ENCODE results near the gene IRF7. TPM values are rescaled to one million over a fixed set of nuclear protein-coding genes. Genes with fewer than 3 reads are reported as not detected.
"Not testable (repeated sequence)": the region's sequence is repeated elsewhere in the genome, so short reads cannot be mapped to it uniquely, and the experiment has no call there.

Gene IRF7
- total RNA-seq, 3 donors from 2014 or later = 13.3 to 29.9 (median 27.9) TPM

DNA sequence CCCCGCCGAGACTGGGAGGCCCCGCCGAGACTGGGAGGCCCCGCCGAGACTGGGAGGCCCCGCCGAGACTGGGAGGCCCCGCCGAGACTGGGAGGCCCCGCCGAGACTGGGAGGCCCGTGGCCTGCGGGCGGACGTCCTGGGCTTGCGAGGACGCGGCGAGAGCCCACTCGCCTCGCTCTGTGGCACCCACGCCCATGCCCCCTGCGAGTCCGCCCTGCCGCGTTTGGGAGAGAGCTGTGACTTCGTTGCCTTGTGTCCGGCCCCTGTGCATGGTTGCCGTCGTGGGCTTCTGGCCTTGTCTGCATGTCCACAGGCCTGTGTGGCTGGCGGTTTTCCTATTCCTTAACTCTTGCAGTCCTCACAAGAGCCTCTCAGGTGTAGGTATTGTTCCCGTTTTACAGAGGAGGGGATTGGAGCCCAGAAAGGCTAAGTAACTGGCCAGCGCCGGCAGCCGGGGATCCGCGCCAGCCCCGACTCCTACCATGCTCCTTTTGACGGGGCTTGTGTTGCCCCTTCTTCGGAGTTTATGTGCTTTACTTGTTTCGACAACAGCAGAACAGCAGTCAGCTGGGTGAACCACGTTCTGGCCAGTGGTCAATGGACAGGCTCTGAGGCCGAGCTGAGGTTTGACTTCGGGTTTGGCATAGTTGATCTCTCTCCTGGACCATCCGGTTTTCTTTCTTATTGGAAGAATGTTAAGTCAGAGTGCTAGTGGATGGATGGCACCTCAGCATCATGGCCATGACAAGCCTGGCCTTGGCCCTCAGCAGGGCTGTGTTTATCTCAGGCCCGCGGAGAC lies 38.7 kb downstream of the IRF7 start:
- intact Hi-C loops (cut with DNase I; ENCODE audit: low total_unique reads) = no loop called here
- H3K4me3 ChIP-seq = peak overlapping the region; percentile 86 to 96 (median 91)
- peaks cover 11 to 38% of the 10 kb centered on the region in 2 donors for H3K4me1 ChIP-seq
- H3K27me3 ChIP-seq = no peaks in the 10 kb centered on the region
- DNase-seq (ENCODE audit: low spot score in 2 of 2) = no peak
- peak overlapping the region; percentile 48 to 90 for H3K27ac ChIP-seq
- TF ChIP-seq CTCF (IDR thresholded peaks at IDR 0.05) (no peak), POLR2AphosphoS5 (IDR thresholded peaks at IDR 0.05) (no peak), POLR2A (IDR thresholded peaks at IDR 0.05) (no peak)
- H3K36me3 ChIP-seq = no peaks in the 10 kb centered on the region
- no peaks in the 10 kb centered on the region for H3K9me3 ChIP-seq

DNA sequence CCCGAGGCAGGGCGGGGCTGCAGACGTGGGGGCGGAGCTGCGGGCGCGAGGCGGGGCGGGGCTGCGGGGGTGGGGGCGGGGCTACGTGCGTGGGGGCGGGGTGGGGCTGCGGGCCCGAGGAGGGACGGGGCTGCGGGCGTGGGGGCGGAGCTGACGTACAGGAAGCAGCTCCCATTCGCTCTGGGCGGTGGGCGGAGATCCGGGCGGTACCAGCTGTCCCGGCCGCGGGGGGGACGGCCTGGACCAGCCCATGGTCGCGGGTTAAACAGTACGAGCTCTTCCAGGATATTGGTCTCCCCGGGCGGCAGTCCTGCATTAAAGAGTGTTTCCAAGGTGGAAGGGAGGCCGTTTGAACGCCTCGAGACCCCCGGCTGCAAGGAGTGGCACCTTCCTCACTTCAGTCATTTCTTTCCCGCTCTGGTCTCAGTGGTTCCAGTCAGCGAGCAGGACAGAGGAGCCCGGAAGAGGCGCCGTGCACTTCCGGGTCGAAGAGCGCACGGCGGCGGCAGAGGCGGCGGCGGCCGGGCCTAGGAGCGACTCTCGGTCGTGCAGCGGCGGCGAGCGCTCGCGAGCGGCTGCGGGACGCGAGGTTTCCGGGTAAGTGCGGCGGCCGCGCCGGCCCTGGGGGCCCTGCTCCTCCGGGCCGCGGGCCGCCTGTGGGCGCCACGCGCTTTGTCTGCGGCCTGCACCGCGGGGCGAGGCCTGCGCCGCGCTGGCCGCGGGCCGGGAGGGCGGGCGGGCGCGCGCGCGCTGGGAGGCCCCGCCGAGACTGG lies 39.6 kb downstream of the IRF7 start, which contains the start of gene PHRF1:
PHRF1 (plus strand) TSS at position 475 of the 773 bp plus-strand sequence. CDS start 5,043 bp downstream, outside the sequence.
- no peaks in the 10 kb centered on the region for H3K27me3 ChIP-seq
- peak; percentile 96 to 97 for DNase-seq (ENCODE audit: low spot score in 2 of 2)
- TF ChIP-seq POLR2AphosphoS5 (IDR thresholded peaks at IDR 0.05) (peak; percentile 83 to 97 (median 89)), POLR2A (IDR thresholded peaks at IDR 0.05) (no peak), CTCF (IDR thresholded peaks at IDR 0.05) (peak; percentile 13 to 32 (median 22))
- H3K9me3 ChIP-seq = no peaks in the 10 kb centered on the region
- intact Hi-C loops (cut with DNase I; ENCODE audit: low total_unique reads) = no loop called here
- H3K36me3 ChIP-seq = no peaks in the 10 kb centered on the region
- peaks cover 11 to 38% of the 10 kb centered on the region in 2 donors for H3K4me1 ChIP-seq
- peak within 1 kb of the TSS; percentile 86 to 96 (median 91) for H3K4me3 ChIP-seq
- H3K27ac ChIP-seq = peak within 1 kb of the TSS; percentile 90 to 94

GRCh38 chr11:575313-575995 lies 40.3 kb downstream of the IRF7 start:
- no peak for TF ChIP-seq CTCF (IDR thresholded peaks at IDR 0.05)
- peak in 2 of 3 donors; percentile 27 to 40 for TF ChIP-seq POLR2AphosphoS5 (IDR thresholded peaks at IDR 0.05)
- Histone ChIP-seq H3K4me3 (peak overlapping the region; percentile 49 to 96 (median 86)), H3K27me3 (no peaks in the 10 kb centered on the region), H3K4me1 (peaks cover 11 to 38% of the 10 kb centered on the region in 2 donors), H3K27ac (peak overlapping the region; percentile 7 to 48), H3K36me3 (no peaks in the 10 kb centered on the region), H3K9me3 (no peaks in the 10 kb centered on the region)
- intact Hi-C loops (cut with DNase I; ENCODE audit: low total_unique reads) = no loop called here
- DNase-seq (ENCODE audit: low spot score in 2 of 2) = no peak

GRCh38 chr11:574632-575312 lies 41.0 kb downstream of the IRF7 start:
- Histone ChIP-seq H3K4me1 (peaks cover 11 to 38% of the 10 kb centered on the region in 2 donors), H3K36me3 (no peaks in the 10 kb centered on the region), H3K27me3 (no peaks in the 10 kb centered on the region), H3K27ac (peak overlapping the region in 1 of 2 donors; percentile 48), H3K9me3 (no peaks in the 10 kb centered on the region), H3K4me3 (peak overlapping the region; percentile 49 to 96 (median 86))
- DNase-seq (ENCODE audit: low spot score in 2 of 2) = no peak
- intact Hi-C loops (cut with DNase I; ENCODE audit: low total_unique reads) = no loop called here
- TF ChIP-seq CTCF (IDR thresholded peaks at IDR 0.05) = no peak
- no peak for TF ChIP-seq POLR2A (IDR thresholded peaks at IDR 0.05)
- TF ChIP-seq POLR2AphosphoS5 (IDR thresholded peaks at IDR 0.05) = no peak

GRCh38 chr11:574031-574570 lies 41.6 kb downstream of the IRF7 start:
- H3K36me3 ChIP-seq; H3K27me3 ChIP-seq; intact Hi-C loops (cut with DNase I; ENCODE audit: low total_unique reads); H3K27ac ChIP-seq; DNase-seq (ENCODE audit: low spot score in 2 of 2); H3K9me3 ChIP-seq: not testable (repeated sequence)
- Histone ChIP-seq H3K4me1 (peaks cover 11 to 34% of the 10 kb centered on the region in 2 donors), H3K4me3 (peak overlapping the region in 2 of 3 donors; percentile 11 to 86)

All from breast epithelium (tissue), 4 donors.